HG03342 (cell line): ENCODE results near the gene DMXL2.
"Not testable (repeated sequence)": the region's sequence is repeated elsewhere in the genome, so short reads cannot be mapped to it uniquely, and the experiment has no call there.

ENCODE experiments used
- ATAC-seq: cut with Tn5 transposase; IDR thresholded peaks from one replicate; pipeline ENCODE4 v1.9.1; 2021; ENCODE audit warnings: mild to moderate bottlenecking, moderate library complexity; ENCODE audit not compliant: unreplicated experiment

The DMXL2 gene

GRCh38 chr15:51625236-51625635 is 2.7 kb upstream of the DMXL2 start:
- peak; percentile 48 for ATAC-seq

GRCh38 chr15:51624022-51624421 is 1.5 kb upstream of the DMXL2 start:
- no peak for ATAC-seq

GRCh38 chr15:51623386-51623938 is 891 bp upstream of the DMXL2 start:
- no peak for ATAC-seq

GRCh38 chr15:51621936-51622603 is 501 bp downstream of the DMXL2 start:
- peak; percentile 36 for ATAC-seq

- ATAC-seq = no peak
These were observed 1.3 kb downstream of the DMXL2 start for GRCh38 chr15:51621155-51621765.

- ATAC-seq = peak; percentile 35
These were observed 1.9 kb downstream of the DMXL2 start for GRCh38 chr15:51620641-51621040.

GRCh38 chr15:51620122-51620521 is 2.4 kb downstream of the DMXL2 start:
- ATAC-seq = no peak

- ATAC-seq = no peak
These were observed 3.1 kb downstream of the DMXL2 start for GRCh38 chr15:51619331-51620035.

GRCh38 chr15:51617886-51618285 is 4.7 kb downstream of the DMXL2 start:
- no peak for ATAC-seq

- ATAC-seq = no peak
These were observed 8.6 kb downstream of the DMXL2 start for GRCh38 chr15:51613951-51614350.

- not testable (repeated sequence) for ATAC-seq
These were observed 9.9 kb downstream of the DMXL2 start for GRCh38 chr15:51612669-51613068.

- not testable (repeated sequence) for ATAC-seq
These were observed 19.1 kb downstream of the DMXL2 start for GRCh38 chr15:51603462-51603948.

GRCh38 chr15:51603002-51603401 is 19.6 kb downstream of the DMXL2 start:
- no peak for ATAC-seq

- ATAC-seq = no peak
These were observed 20.1 kb downstream of the DMXL2 start for GRCh38 chr15:51602484-51602883.

GRCh38 chr15:51601801-51602200 is 20.8 kb downstream of the DMXL2 start:
- no peak for ATAC-seq

- peak; percentile 68 for ATAC-seq
These were observed 22.5 kb downstream of the DMXL2 start for GRCh38 chr15:51600114-51600513.

- no peak for ATAC-seq
These were observed 32.5 kb downstream of the DMXL2 start for GRCh38 chr15:51589881-51590568.

- ATAC-seq = no peak
These were observed 33.6 kb downstream of the DMXL2 start for GRCh38 chr15:51588966-51589365.

GRCh38 chr15:51585986-51586385 is 36.6 kb downstream of the DMXL2 start:
- no peak for ATAC-seq

- ATAC-seq = no peak
These were observed 41.6 kb downstream of the DMXL2 start for GRCh38 chr15:51580982-51581381.

- no peak for ATAC-seq
These were observed 42.2 kb downstream of the DMXL2 start for GRCh38 chr15:51580385-51580784.
